ENCODE measurements around the gene PLAAT3.
A peak's percentile ranks its signal among the peaks of the same experiment; 100 is the strongest.
"Not testable (repeated sequence)": the region's sequence is repeated elsewhere in the genome, so short reads cannot be mapped to it uniquely, and the experiment has no call there.

PLAAT3 gene

GRCh38 chr11:63614136-63614671 is at the start of gene PLAAT3:
Gene PLAAT3 (minus strand): TSS chr11:63614433. CDS start chr11:63614014, 419 bp downstream.
- peak; percentile 69 for DNase-seq

GRCh38 chr11:63663809-63664208 is 49.6 kb upstream of the PLAAT3 start:
- no peak for DNase-seq

GRCh38 chr11:63660972-63661371 is 46.7 kb upstream of the PLAAT3 start:
- DNase-seq = no peak

- no peak for DNase-seq
Measured at GRCh38 chr11:63652671-63653070, 38.4 kb upstream of the PLAAT3 start.

GRCh38 chr11:63643205-63643604 is 29.0 kb upstream of the PLAAT3 start:
- no peak for DNase-seq

GRCh38 chr11:63641727-63642126 is 27.5 kb upstream of the PLAAT3 start:
- DNase-seq = no peak

GRCh38 chr11:63639199-63639832 is 25.1 kb upstream of the PLAAT3 start:
- DNase-seq = no peak

GRCh38 chr11:63638436-63638835 is 24.2 kb upstream of the PLAAT3 start:
- DNase-seq = not testable (repeated sequence)

GRCh38 chr11:63635762-63636465 is 21.7 kb upstream of the PLAAT3 start:
- DNase-seq = peak; percentile 18

- DNase-seq = no peak
Measured at GRCh38 chr11:63629426-63629825, 15.2 kb upstream of the PLAAT3 start.

- no peak for DNase-seq
Measured at GRCh38 chr11:63623513-63624140, 9.4 kb upstream of the PLAAT3 start.

- DNase-seq = no peak
Measured at GRCh38 chr11:63622323-63622722, 8.1 kb upstream of the PLAAT3 start.

GRCh38 chr11:63621071-63621470 is 6.8 kb upstream of the PLAAT3 start:
- no peak for DNase-seq

- no peak for DNase-seq
Measured at GRCh38 chr11:63619967-63620366, 5.7 kb upstream of the PLAAT3 start.

GRCh38 chr11:63617686-63618085 is 3.5 kb upstream of the PLAAT3 start:
- not testable (repeated sequence) for DNase-seq

GRCh38 chr11:63616953-63617352 is 2.7 kb upstream of the PLAAT3 start:
- no peak for DNase-seq

- peak; percentile 16 for DNase-seq
Measured at GRCh38 chr11:63613517-63614135, 607 bp downstream of the PLAAT3 start.

GRCh38 chr11:63612181-63612580 is 2.1 kb downstream of the PLAAT3 start:
- DNase-seq = no peak

GRCh38 chr11:63611395-63611747 is 2.9 kb downstream of the PLAAT3 start:
- DNase-seq = no peak

- no peak for DNase-seq
Measured at GRCh38 chr11:63610604-63611394, 3.4 kb downstream of the PLAAT3 start.

- no peak for DNase-seq
Measured at GRCh38 chr11:63609971-63610580, 4.2 kb downstream of the PLAAT3 start.

- no peak for DNase-seq
Measured at GRCh38 chr11:63609536-63609935, 4.7 kb downstream of the PLAAT3 start.
